HG02938 (cell line): ENCODE results near the gene ETS1.

Source experiments
- ATAC-seq: cut with Tn5 transposase; IDR thresholded peaks from one replicate; pipeline ENCODE4 v1.9.1; 2021; ENCODE audit warnings: mild to moderate bottlenecking, moderate library complexity; ENCODE audit not compliant: unreplicated experiment

ETS1 gene

DNA sequence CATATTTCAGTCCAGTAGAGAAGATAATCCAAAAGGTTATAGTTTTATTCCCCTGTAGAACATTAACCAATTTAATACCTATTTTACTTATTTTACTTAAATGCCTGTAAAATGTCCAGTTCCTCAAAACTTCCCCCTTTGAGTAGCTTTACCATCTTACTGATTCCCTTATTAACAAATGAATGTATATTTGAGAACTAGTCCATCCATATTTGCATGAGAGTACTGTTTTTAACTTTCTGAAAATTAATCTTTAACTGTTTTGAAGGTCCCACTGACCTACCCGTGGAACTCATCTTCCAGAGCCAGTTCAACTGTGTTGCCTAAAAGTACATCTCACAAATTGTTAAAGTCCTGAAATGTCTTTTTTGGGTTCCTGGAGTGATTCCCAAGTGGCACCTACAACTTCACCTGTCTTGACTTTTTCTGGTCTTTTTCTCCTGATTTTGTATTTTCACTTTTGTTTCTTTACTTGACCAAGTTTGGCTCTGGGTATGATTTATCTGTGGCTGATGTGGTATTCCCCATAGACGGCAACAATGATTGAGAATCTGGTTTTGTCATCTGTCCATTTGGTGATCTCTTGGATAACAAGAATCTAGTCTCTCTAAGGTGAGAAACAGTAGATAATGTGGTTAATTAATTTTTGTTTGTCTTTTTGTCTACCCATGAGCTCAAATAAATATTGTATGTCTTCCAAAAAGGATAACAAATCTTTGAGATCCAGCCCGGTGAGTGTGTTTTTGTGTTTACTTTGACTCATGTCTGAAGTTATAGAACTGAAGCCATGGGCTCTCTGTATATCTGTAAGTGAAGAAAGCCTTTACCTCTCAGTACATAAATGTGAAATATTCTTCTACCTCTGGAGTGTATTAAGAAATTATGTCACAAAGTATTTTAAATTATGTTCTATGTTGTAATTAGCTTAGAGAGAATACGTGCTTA, 174.2 kb downstream of the ETS1 start:
- ATAC-seq = peak; percentile 86

DNA sequence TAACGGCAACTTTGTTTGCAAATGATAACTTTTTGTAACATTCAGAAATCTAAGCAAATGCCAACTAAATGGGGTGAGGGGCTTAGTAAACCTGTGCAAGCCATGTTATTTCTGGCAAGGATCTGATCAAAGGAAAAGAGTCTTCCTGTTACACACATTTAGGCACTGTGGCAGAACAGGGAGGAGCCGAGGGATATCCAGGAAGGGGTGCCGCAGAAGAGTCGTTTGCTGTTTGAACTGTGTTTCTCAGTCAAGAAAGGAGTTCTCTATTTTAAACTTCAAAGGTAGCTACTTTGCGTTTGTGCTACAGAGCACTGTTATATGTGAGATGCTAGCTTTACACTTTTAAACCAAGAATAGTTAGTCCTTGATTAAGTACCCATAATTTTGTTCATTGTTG, 175.5 kb downstream of the ETS1 start:
- ATAC-seq = no peak

DNA sequence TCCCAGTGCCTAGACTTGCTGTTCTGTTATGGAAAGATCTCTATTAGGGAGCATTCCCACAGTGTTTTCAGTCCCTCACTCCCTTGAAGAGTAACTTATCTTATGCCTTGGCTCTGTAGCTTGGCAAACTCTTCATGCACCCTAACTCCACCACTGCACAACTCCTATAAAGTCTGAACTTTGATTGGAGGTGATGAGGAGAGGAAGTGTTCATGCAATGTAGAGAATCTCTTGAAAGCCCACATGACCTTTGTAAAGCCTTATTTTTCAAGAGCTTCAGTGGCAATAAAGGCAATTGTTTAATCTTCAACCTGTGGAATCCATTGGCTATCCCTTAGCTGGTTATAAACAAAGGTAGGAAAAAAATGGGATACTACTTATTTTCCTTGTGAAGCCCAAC, 176.2 kb downstream of the ETS1 start:
- no peak for ATAC-seq

DNA sequence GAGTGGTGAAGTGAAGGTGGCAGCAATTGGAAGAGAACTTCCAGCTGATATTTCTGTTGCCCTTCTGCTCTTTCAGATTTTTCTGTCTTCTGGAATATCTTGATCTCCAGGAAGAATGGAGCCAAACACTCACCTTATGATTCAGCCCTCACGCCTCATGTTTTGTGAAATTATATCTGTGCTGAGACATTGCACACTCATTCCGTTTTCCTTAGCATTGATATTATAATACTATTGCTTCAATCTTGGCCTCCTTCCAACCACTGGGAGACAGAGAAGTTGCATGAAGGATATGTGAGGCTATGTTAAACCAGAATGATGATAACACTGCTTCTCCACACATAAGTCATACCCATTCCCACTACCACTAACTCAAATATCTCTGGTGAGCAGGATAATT, 177.9 kb downstream of the ETS1 start:
- ATAC-seq = no peak
